RWPE1 (cell line): Measurements from ENCODE around the gene HNRNPU.

Experiments
- CTCF ChIA-PET: fragments of 350-600 bp; sonication (Branson Sonifier 250); formaldehyde crosslinking; extraction: SDS; loops from one replicate; lab custom pipeline; 2021; lab: Yijun Ruan, JAX
- POLR2A ChIA-PET: fragments of 400-600 bp; formaldehyde crosslinking; extraction: SDS; loops from one replicate; lab custom pipeline; 2020; ENCODE audit warnings: antibody characterized with exemption; ENCODE audit not compliant: low non-redundant PET; lab: Yijun Ruan, JAX
- DNase-seq: peaks from one replicate; pipeline ENCODE4 v3.0.0; 2012; ENCODE audit warnings: low spot score
- H3K27ac ChIP-seq: fragments of 450-650 bp; 2 replicates; pipeline ENCODE4 v1.5.1; 2017
- CTCF ChIP-seq: fragments of 450-650 bp; conservative IDR thresholded peaks from 2 replicates; pipeline ENCODE4 v1.5.1; 2017; ENCODE audit warnings: low read depth, mild to moderate bottlenecking

HNRNPU gene

DNA sequence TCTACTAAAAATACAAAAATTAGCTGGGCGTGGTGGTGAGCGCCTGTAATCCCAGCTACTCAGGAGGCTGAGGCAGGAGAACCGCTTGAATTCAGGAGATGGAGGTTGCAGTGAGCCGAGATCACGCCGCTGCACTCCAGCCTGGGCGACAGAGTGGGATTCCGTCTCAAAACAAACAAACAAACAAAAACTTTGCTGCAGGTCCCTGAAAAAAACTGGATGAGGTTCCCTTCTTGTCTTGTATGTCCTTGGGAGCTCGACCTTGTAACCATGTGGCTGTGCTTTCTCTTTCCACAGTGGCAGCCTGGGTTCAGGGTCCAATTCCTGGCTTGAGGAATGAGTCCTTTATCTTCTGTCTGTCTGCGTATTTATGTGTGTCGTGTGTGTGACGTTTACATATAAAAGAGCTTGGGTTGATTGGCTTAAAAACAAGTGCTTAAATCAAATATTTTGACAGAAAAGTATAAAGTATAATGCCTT lies 46.9 kb downstream of the HNRNPU start:
- ChIA-PET CTCF (no interaction called here), POLR2A (no interaction called here)
- no peak overlapping the region for H3K27ac ChIP-seq
- TF ChIP-seq CTCF = no peak
- no peak for DNase-seq

- ChIA-PET CTCF (no interaction called here), POLR2A (no interaction called here)
- TF ChIP-seq CTCF = no peak
- no peak overlapping the region for H3K27ac ChIP-seq
- no peak for DNase-seq
These were observed 48.7 kb downstream of the HNRNPU start for GRCh38 chr1:244815600-244816099.

GRCh38 chr1:244813327-244813726 lies 51.0 kb downstream of the HNRNPU start:
- ChIA-PET CTCF (no interaction called here), POLR2A (no interaction called here)

GRCh38 chr1:244810221-244810620 lies 54.1 kb downstream of the HNRNPU start:
- no peak for DNase-seq
- CTCF ChIA-PET = no interaction called here
- TF ChIP-seq CTCF = no peak
- POLR2A ChIA-PET = no interaction called here
- H3K27ac ChIP-seq = no peak overlapping the region

More at GRCh38 chr1:244813327-244813726, 51.0 kb downstream of the HNRNPU start:
- no peak overlapping the region for H3K27ac ChIP-seq
- no peak for DNase-seq
- no peak for TF ChIP-seq CTCF

DNA sequence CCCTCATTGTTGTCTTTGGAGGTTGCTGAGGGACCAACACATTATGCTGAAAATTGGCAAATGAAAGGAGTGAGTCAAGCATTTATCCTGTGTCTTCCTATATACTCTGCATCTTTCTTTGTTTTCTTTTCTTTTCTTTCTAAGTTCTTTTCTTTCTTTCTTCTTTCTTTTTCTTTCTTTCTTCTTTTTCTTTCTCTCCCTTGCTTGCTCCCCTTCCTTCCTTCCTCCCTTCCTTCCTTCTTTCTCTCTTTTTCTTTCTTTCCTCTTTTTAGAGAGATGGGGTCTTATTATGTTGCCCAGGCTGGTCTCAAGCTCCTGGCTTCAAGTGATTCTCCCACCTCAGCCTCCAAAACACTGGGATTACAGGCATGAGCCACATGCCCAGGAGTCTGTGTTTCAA lies 57.2 kb downstream of the HNRNPU start:
- ChIA-PET CTCF (interaction anchor here (0.6 to 0.7 kb wide), 3 partner anchors 26 to 1652 kb away, joined by 3 to 6 read pairs (median 6); no protein-coding TSS in a partner anchor), POLR2A (no interaction called here)
- DNase-seq = no peak
- H3K27ac ChIP-seq = no peak overlapping the region
- no peak for TF ChIP-seq CTCF

GRCh38 chr1:244804841-244805240 lies 59.5 kb downstream of the HNRNPU start:
- TF ChIP-seq CTCF = no peak
- CTCF ChIA-PET = no interaction called here
- POLR2A ChIA-PET = no interaction called here
- no peak for DNase-seq
- no peak overlapping the region for H3K27ac ChIP-seq
